ENCODE measurements around the gene ZNF23.

DNA sequence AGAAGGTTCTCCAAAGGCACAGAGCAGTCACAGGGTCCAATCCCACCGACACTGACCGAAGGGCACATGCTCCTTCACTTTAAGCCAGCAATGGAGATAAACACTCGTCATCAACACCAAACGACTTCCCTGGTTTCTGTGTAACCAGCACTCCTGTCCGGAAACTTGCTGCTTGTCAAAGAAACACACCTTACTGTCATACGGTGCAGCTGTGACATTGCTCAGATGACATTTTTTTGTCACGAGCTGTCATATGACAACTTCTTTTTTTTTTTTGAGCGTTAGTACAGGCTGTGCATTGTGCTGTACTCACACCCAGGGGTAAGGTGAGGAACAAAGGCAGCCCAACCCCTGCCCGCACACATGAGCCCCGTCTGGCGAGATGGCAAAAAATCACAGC lies 59.4 kb downstream of the ZNF23 start:
- TF ChIP-seq CTCF (IDR thresholded peaks at IDR 0.05; ENCODE audit: poor library complexity), result no peak
- no peak for TF ChIP-seq EZH2 (IDR thresholded peaks at IDR 0.05; ENCODE audit: borderline replicate concordance)
